Embryonic facial prominence (tissue), 1 donor: ENCODE results near the gene PSMG3.
A peak's percentile ranks its signal among the peaks of the same experiment; 100 is the strongest.

Experiments used
- DNase-seq: peaks from one replicate; pipeline ENCODE4 v3.0.0-alpha.2; 2016; ENCODE audit errors: extremely low spot score

PSMG3 gene

GRCh38 chr7:1579481-1580421 is 9.9 kb upstream of the PSMG3 start:
- DNase-seq: peak; percentile 28

- DNase-seq: no peak
Measured at GRCh38 chr7:1578513-1578912, 8.7 kb upstream of the PSMG3 start.

- DNase-seq: no peak
Measured at GRCh38 chr7:1576521-1577253, 6.9 kb upstream of the PSMG3 start.

- no peak for DNase-seq
Measured at GRCh38 chr7:1575809-1576208, 6.0 kb upstream of the PSMG3 start.

- DNase-seq: no peak
Measured at GRCh38 chr7:1572111-1572822, 2.4 kb upstream of the PSMG3 start.

GRCh38 chr7:1569440-1569832 is 396 bp downstream of the PSMG3 start:
- no peak for DNase-seq

GRCh38 chr7:1569016-1569415 is 816 bp downstream of the PSMG3 start:
- DNase-seq: no peak

GRCh38 chr7:1567896-1568510 is 1.8 kb downstream of the PSMG3 start:
- DNase-seq: no peak

- DNase-seq: no peak
Measured at GRCh38 chr7:1567049-1567771, 2.6 kb downstream of the PSMG3 start.

GRCh38 chr7:1566687-1567048 is 3.2 kb downstream of the PSMG3 start:
- DNase-seq: no peak

GRCh38 chr7:1564603-1565022 is 5.2 kb downstream of the PSMG3 start:
- DNase-seq: no peak

- no peak for DNase-seq
Measured at GRCh38 chr7:1563981-1564602, 5.7 kb downstream of the PSMG3 start.

- DNase-seq: no peak
Measured at GRCh38 chr7:1562597-1563051, 7.2 kb downstream of the PSMG3 start.

GRCh38 chr7:1562116-1562515 is 7.7 kb downstream of the PSMG3 start:
- DNase-seq: no peak

GRCh38 chr7:1561036-1561940 is 8.5 kb downstream of the PSMG3 start:
- DNase-seq: no peak

- no peak for DNase-seq
Measured at GRCh38 chr7:1560620-1561031, 9.2 kb downstream of the PSMG3 start.

GRCh38 chr7:1559626-1560590 is 9.9 kb downstream of the PSMG3 start:
- no peak for DNase-seq

- DNase-seq: no peak
Measured at GRCh38 chr7:1558841-1559625, 10.8 kb downstream of the PSMG3 start.
